AG08396 (cell line): ENCODE data around the gene PSMC5.
"Not testable (repeated sequence)": the region's sequence is repeated elsewhere in the genome, so short reads cannot be mapped to it uniquely, and the experiment has no call there.

Experiments used
- DNase-seq: peaks from one replicate; pipeline ENCODE4 v3.0.0; 2012; ENCODE audit warnings: low spot score, mixed read lengths

The PSMC5 gene

GRCh38 chr17:63871646-63872365 is 44.6 kb downstream of the PSMC5 start:
- not testable (repeated sequence) for DNase-seq

- DNase-seq: not testable (repeated sequence)
Observed at GRCh38 chr17:63873577-63873976, 46.3 kb downstream of the PSMC5 start, which contains the start of gene CSH2. TSS of gene CSH2 (minus strand) at chr17:63873677. CDS start at chr17:63873614, 63 bp downstream.

GRCh38 chr17:63874061-63874626 is 46.9 kb downstream of the PSMC5 start:
- not testable (repeated sequence) for DNase-seq

GRCh38 chr17:63874693-63875092 is 47.5 kb downstream of the PSMC5 start:
- not testable (repeated sequence) for DNase-seq

- DNase-seq: not testable (repeated sequence)
Observed at GRCh38 chr17:63878413-63878812, 51.2 kb downstream of the PSMC5 start.

DNA sequence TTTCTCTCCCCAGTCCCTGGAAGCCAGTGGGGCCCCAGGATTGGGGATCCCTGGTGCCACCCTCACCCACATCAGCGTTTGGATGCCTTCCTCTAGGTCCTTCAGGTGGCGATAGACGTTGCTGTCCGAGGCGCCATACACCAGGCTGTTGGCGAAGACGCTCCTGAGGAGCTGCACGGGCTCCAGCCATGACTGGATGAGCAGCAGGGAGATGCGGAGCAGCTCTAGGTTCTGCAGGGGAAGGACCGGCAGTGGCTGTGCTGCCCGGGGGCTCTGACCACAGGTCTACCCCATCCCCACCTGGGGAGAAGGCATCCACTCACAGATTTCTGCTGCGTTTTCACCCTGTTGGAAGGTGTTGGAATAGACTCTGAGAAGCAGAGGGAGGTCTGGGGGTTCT is 53.5 kb downstream of the PSMC5 start:
- no peak for DNase-seq

- not testable (repeated sequence) for DNase-seq
Observed at GRCh38 chr17:63881337-63881736, 54.1 kb downstream of the PSMC5 start.
